Fibroblast of skin of right biceps (primary cell): ENCODE data around the gene SH2D7.

ENCODE experiments used
- DNase-seq: peaks from one replicate; pipeline ENCODE4 v3.0.0-alpha.2; 2013

The SH2D7 gene

DNA sequence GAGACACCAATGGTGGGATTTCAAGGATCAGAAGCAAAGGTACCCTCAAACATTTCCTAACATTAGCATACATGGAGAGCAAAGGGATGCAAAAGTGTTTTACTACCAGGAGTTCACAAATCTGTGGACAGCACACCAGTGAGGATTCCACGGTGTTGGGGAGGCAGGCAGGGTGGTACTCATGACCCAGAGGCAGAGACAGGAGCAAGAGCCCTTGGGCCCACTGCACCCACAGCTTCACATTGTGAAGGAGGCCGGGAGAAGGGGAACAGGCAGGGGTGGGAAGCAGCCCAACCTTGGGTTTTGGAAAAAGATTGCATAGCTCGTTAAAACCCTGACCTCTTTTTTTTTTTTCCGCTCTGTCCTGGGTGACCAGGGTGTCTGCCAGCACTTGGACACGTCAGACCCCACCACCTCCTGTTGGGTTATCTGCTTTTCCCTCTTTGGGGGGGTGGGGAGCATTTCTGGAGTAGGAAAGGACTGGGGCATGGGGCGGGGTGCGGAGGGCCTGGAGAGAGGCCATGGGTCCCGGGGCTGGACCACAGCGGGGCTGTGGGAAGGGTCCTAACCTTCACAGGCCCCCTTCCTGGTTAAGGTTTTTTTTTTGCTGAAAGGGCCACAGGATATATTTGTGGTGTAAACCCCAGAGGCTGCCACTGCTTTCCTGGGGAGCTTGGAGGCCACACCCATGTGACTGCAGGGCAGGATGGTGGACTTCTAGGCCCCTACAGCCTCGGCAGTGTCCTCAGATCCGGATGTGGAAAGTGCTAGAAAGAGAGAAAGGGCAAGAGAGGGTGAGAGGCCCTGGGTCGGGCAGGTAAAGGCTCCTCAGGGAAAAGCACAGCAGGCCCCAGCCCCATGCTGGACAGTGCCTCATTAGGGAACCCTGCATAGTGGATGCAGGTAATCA is 12.5 kb downstream of the SH2D7 start:
- DNase-seq: no peak

DNA sequence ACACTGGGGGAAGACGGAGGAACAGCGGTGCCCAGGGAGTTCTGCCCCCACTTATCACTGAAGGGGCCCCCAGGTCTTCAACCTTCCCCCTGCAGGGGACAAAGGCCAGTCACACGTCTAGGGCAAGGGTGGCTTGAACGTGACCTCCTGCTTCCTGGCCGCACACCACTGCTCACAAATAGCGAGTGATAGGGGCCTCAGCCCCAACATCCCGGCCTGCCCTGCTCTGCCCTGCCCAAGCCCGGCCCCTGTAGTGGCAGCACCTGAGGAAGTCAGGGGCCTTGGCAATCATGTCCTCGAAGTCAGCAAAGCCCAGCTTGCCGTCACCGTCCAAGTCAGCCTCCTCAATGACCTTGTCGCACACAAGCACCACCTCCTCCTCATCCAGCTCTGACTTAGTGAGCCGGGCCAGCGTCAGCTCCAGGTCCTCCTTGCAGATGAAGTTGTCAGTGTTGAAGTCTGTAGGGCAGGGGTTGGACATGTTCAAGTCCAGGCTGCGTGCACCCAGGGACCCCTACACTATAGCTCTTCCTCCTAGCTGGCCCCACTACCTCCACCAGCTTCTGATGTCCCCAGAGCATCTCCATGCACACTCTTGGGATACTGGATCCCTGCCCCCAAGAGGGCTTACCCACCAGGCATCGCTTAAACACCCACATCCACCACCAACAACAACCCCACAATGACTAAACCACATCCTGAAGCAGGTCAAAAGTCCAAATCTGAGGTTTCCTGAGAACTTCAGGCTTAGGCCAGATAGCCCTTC is 13.3 kb downstream of the SH2D7 start:
- no peak for DNase-seq

GRCh38 chr15:78107471-78107870 is 15.1 kb downstream of the SH2D7 start:
- no peak for DNase-seq

DNA sequence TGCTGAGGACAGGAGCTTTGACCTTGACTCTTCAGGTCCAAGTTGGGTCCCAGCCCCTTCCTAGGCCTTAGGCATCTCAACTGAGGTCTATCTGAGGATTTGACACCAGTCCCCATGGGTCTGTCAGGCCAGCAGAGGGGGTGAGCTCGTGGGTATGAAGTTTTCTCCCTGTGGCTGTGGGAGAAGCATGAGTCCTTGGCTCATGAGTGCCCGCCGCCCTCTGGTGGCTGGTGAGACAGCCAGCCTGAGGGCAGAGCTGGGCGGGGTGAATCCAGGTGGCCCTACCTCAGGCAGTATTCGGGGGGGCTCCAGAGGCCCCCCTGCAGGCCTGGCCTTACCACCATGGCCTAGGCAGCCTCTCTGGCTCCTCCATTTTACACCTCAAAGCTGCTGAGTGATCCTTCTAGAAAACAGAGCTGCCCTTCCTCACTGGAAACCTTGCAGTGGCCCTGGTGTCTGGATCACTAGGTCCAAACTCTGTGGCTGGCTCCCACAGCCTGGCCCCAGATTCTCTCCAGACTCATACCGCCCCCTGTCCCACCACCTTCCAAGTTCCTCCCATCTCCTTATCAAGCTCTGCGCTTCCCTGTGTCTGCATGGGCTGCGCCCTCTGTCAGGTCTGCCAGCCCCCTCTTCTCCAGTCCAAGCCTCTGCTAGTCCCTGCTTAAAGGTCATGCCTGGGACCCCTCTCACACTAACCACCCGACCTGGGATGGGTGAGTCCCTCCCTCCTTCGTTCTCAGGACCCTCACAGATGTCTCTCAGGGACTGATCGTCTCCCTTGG is 16.1 kb downstream of the SH2D7 start:
- peak; percentile 83 for DNase-seq

DNA sequence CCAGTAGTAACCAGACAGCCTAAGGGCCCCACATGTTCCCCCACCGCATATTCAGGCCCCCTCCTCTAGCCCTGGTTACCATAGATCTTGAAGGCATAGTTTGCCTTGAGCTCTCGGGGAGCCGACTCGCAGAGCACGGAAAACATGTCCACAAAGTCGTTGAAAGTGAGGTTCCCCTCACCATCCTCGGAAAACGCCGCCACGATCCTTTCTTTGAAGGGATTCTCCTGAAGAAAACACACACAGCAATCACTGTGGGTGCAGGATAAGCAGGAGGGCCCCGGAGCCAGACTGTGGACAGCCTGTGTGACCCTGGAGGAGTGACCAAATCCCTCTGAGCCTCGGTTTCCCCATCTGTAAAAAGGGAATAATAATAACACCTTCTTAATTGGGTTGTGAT is 16.8 kb downstream of the SH2D7 start:
- no peak for DNase-seq

DNA sequence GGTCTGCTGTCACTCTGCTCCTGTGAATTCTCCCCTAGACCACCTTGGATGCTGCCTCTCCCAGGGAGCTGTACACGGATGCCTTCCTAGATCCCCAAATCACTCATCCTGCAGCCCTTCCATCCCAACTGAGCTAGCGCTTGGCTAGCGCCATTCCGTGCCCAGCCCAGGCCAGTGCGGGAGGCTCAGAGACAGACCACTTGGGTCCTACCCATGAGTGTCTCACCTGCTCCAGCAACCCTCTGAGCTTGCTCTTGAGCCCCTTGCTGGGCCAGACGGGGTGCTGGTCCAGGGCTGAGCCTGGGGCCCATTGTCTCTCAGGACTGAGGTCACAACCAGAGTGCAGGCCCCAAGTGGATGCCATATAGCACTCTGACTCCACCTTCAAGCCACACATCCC is 17.7 kb downstream of the SH2D7 start:
- no peak for DNase-seq

DNA sequence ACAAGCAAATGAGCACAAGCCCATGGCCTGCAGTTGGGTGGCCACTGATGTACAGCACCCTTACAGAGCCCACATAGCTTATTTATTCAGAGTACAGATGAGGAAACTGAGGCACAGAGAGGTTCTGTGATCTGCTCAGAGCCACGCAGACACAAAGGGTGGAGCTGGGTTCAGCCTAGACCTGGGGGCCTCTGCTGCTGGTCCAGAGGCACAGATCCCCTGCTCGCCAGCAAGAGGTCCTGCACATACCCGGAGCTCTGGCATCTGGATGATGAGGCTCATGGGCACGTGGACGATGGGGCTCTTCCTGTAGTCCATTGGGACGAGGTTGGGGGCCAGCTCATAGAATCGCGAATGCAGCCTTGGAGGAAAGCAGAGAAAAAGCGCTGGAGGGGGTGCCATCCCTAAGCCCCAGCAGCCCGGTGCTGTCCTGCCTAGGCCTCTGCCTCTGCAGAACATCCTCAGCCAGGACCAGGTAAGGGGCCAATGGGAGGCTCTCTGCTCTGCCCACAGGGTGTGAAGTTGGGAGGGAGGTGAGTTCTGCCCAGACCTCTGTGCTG is 18.6 kb downstream of the SH2D7 start:
- DNase-seq: no peak

GRCh38 chr15:78111788-78112187 is 19.4 kb downstream of the SH2D7 start:
- DNase-seq: no peak

GRCh38 chr15:78112551-78112950 is 20.2 kb downstream of the SH2D7 start:
- no peak for DNase-seq

DNA sequence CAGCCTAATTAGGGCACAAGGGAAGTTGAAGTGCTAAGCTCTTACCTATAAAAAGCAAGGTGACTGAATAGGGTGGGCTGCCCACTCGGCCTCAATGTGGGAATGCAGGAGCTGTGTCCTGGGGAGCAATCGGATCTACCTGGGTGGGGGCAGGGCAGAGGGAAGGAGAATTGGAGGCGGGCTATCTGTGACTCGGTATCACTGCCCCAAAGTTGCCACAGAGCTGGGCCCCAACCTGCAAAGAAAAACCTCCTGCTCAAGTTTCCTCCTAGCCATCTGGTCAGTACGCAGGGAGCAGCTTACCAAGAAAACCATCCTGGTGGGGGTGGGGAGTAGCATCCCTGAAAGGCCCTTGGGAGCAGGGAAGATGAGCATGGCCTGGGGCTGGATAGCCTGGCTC is 28.2 kb downstream of the SH2D7 start:
- no peak for DNase-seq

- no peak for DNase-seq
Observed at GRCh38 chr15:78125267-78125666, 32.9 kb downstream of the SH2D7 start.

DNA sequence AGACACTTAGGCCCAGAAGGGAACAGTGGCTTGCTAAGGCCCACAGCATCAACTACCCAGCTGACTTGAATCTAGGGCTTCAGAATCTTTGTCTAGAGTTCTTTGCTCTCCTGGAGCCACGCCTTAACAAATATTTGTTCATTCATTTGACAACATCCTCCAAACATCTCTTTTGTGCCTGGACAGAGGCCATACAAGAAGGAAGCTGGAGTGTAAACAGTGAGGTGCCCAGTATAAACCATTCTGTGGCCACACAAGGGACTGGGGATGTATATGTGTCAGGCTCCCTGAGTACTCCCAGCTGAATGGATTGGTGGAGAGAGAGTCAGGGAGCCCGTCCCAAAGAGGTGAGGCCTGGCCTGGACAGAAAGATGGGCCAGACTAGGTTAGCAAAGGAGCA is 35.5 kb downstream of the SH2D7 start:
- no peak for DNase-seq

DNA sequence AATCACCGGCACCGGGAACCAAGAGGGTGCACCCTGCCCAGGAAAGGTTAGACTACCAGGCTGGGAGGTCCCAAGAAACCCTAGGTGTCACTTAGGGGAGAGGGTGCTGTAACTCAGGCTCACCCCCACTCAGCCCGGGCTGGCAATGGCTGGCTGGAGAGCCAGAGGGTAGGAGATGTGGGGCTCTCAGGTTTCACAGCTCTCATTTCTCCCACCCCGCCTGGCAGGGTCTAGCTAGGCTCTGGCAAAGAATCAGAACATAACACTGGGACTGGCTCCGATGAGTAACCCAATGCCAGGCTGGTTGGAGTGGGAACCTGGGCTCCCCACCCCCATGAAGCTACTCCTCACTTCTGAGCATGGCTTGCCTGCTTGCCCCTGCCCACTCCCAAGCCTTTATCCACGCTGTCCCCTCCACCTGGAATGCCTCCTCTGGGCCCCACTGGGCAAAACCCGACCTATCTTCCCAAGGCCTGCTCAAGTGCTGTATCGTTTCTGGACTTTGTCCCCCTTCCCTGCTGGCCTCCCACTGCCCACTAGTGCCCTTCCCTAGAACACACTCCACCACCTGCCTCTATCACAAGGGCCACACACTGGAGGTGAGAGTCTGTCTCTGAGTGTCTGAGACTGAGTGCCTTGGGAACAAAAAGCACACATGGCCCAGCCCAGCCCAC is 36.9 kb downstream of the SH2D7 start:
- DNase-seq: peak; percentile 13

DNA sequence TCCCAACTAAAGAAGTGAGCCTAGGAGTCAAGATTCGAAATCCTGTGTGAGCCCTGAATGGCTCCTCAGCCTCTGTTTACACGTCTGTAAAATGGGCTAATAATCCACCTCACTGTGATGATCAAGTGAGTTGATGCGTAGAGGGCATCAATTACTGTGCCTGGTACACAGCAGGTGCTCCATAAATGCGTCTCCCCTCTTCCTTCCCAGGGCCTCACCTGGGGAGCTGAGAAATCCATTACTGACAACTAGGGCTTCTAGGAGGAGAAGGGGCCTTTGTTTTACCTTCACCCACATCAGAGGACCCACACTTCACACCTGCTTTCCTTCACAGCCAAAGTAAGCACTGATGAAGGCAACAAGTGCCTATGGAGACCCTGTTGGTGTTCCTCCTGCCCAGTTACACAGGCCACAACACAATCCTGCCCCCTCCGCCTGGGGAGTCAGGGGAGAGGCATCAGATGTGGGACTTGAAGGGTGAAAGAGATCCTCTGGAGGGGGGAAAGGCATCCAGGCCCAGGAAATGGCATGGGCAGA is 37.5 kb downstream of the SH2D7 start:
- DNase-seq: no peak

GRCh38 chr15:78130466-78131294 is 38.3 kb downstream of the SH2D7 start:
- DNase-seq: no peak

- peak; percentile 76 for DNase-seq
Observed at GRCh38 chr15:78131295-78132061, 39.1 kb downstream of the SH2D7 start, which contains the start of gene CIB2. TSS of gene CIB2 (minus strand) at chr15:78131445. CDS start at chr15:78131215, 230 bp downstream.

DNA sequence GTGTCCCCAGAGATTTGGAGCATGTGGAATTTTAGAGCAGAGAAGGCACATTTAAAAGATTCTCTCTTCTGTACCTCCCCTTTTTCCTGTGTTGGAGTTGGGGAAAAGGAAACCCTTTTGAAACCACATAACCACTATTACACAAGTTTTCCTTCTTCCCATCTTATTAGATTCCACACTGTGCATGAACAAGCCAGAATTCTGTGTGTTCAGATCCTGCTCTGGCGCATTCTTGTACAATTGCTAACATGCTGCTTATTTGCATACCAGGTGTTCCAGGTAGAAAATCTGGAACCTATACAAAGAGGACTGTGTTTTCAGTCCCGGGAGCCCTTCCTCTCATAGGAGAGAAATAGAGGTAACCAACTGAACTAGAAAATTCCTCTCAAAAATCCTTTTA is 41.4 kb downstream of the SH2D7 start:
- DNase-seq: no peak

- no peak for DNase-seq
Observed at GRCh38 chr15:78139578-78139977, 47.2 kb downstream of the SH2D7 start.

GRCh38 chr15:78140292-78140691 is 47.9 kb downstream of the SH2D7 start:
- DNase-seq: no peak

DNA sequence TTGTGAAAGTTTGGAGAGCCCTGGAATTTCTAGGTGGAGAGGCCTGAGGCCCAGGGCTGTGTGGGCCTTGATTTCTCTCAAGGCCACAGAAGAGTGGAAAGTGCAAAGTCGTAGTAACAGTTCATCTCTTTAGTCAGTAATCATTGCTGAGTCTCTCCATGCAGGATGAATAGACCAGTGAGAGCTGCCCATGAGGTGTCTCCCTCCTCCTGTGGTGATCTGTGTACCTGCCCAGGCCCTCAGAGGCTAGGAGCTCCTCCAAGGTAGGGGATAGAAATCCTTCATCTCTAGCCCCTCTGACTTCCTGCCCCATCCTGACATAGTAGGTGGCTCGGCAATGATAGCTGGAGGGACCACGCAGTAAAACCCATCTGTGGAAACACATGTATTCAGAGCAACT is 50.0 kb downstream of the SH2D7 start:
- no peak for DNase-seq
